Measurements from ENCODE around the gene CABP4. TPM values are rescaled to one million over a fixed set of nuclear protein-coding genes. Genes with fewer than 3 reads are reported as not detected.

The CABP4 gene
- total RNA-seq, 1 experiment from 2014 or later = not detected

- DNase-seq (ENCODE audit: low read depth, low spot score) = no peak
- Histone ChIP-seq H3K9me3 (ENCODE audit: control insufficient read depth in 1 of 2, insufficient read depth in 1 of 2, low read depth in 1 of 2, low read length in 2 of 2) (no peaks in the 10 kb centered on the region), H3K4me3 (replicated peaks in 1 of 2; ENCODE audit: low read depth in 1 of 2, low read length in 2 of 2) (no peak overlapping the region), H4K20me1 (ENCODE audit: insufficient read depth) (no peaks in the 10 kb centered on the region), H3K79me2 (ENCODE audit: insufficient read depth, low read length) (peaks cover 9% of the 10 kb centered on the region), H3K9me2 (ENCODE audit: insufficient read depth) (no peaks in the 10 kb centered on the region), H3K36me3 (ENCODE audit: control insufficient read depth in 1 of 2, insufficient read depth in 2 of 2, low read length in 2 of 2) (peaks cover 10 to 13% of the 10 kb centered on the region in 2 experiments), H3K27me3 (ENCODE audit: insufficient read depth, low read length) (no peaks in the 10 kb centered on the region), H3K4me1 (ENCODE audit: control insufficient read depth in 1 of 2, insufficient read depth in 2 of 2, low read length in 2 of 2) (peaks cover 3 to 4% of the 10 kb centered on the region in 2 experiments), H3K27ac (ENCODE audit: low read depth, low read length) (no peak overlapping the region), H3K9ac (ENCODE audit: low read length) (no peak overlapping the region), H3K4me2 (ENCODE audit: low read length) (no peak overlapping the region), H2AFZ (ENCODE audit: low read depth, low read length, poor library complexity, severe bottlenecking) (no peak overlapping the region)
- ChIA-PET RAD21 (ENCODE audit: low non-redundant PET in 1 of 2, low total read pairs in 2 of 2, uncharacterized antibody in 2 of 2, unreplicated experiment in 2 of 2) (no interaction called here), POLR2A (no interaction called here), CTCF (no interaction called here)
- TF ChIP-seq, protein P1, sequence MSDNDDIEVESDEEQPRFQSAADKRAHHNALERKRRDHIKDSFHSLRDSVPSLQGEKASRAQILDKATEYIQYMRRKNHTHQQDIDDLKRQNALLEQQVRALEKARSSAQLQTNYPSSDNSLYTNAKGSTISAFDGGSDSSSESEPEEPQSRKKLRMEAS (IDR thresholded peaks at IDR 0.05) = no peak
- TF ChIP-seq EZH2 (IDR thresholded peaks at IDR 0.05) (no peak), ELF1 (IDR thresholded peaks at IDR 0.05; ENCODE audit: borderline replicate concordance, low read depth) (no peak), SIN3A (IDR thresholded peaks at IDR 0.05; ENCODE audit: low read depth) (no peak), EZH2phosphoT487 (IDR thresholded peaks at IDR 0.05; ENCODE audit: borderline replicate concordance) (no peak), EGR1 (IDR thresholded peaks at IDR 0.05; ENCODE audit: low read depth) (no peak), POLR2AphosphoS5 (IDR thresholded peaks at IDR 0.05; ENCODE audit: low read depth, low read length) (no peak), SP1 (IDR thresholded peaks at IDR 0.05; ENCODE audit: low read depth) (no peak), ZFX (IDR thresholded peaks at IDR 0.05) (no peak), ZNF274 (IDR thresholded peaks at IDR 0.05; ENCODE audit: low read depth, low read length) (no peak), CBX3 (IDR thresholded peaks at IDR 0.05; ENCODE audit: low read depth) (no peak), ATF3 (IDR thresholded peaks at IDR 0.05) (no peak), SRF (IDR thresholded peaks at IDR 0.05; ENCODE audit: low read depth) (no peak), CEBPB (IDR thresholded peaks at IDR 0.05; ENCODE audit: low read depth) (no peak)
- TF ChIP-seq, protein P2, sequence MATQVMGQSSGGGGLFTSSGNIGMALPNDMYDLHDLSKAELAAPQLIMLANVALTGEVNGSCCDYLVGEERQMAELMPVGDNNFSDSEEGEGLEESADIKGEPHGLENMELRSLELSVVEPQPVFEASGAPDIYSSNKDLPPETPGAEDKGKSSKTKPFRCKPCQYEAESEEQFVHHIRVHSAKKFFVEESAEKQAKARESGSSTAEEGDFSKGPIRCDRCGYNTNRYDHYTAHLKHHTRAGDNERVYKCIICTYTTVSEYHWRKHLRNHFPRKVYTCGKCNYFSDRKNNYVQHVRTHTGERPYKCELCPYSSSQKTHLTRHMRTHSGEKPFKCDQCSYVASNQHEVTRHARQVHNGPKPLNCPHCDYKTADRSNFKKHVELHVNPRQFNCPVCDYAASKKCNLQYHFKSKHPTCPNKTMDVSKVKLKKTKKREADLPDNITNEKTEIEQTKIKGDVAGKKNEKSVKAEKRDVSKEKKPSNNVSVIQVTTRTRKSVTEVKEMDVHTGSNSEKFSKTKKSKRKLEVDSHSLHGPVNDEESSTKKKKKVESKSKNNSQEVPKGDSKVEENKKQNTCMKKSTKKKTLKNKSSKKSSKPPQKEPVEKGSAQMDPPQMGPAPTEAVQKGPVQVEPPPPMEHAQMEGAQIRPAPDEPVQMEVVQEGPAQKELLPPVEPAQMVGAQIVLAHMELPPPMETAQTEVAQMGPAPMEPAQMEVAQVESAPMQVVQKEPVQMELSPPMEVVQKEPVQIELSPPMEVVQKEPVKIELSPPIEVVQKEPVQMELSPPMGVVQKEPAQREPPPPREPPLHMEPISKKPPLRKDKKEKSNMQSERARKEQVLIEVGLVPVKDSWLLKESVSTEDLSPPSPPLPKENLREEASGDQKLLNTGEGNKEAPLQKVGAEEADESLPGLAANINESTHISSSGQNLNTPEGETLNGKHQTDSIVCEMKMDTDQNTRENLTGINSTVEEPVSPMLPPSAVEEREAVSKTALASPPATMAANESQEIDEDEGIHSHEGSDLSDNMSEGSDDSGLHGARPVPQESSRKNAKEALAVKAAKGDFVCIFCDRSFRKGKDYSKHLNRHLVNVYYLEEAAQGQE (IDR thresholded peaks at IDR 0.05; ENCODE audit: low read depth) = no peak
- TF ChIP-seq, protein P3, sequence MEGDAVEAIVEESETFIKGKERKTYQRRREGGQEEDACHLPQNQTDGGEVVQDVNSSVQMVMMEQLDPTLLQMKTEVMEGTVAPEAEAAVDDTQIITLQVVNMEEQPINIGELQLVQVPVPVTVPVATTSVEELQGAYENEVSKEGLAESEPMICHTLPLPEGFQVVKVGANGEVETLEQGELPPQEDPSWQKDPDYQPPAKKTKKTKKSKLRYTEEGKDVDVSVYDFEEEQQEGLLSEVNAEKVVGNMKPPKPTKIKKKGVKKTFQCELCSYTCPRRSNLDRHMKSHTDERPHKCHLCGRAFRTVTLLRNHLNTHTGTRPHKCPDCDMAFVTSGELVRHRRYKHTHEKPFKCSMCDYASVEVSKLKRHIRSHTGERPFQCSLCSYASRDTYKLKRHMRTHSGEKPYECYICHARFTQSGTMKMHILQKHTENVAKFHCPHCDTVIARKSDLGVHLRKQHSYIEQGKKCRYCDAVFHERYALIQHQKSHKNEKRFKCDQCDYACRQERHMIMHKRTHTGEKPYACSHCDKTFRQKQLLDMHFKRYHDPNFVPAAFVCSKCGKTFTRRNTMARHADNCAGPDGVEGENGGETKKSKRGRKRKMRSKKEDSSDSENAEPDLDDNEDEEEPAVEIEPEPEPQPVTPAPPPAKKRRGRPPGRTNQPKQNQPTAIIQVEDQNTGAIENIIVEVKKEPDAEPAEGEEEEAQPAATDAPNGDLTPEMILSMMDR (IDR thresholded peaks at IDR 0.05 in 2 of 3, conservative IDR thresholded peaks at IDR 0.05 in 1 of 3; ENCODE audit: borderline replicate concordance in 1 of 3, insufficient read depth in 1 of 3, low read depth in 2 of 3, low read length in 2 of 3) = no peak
- no TSS peak for BruUV-seq (replicated peaks)
- ATAC-seq = no peak
- intact Hi-C loops (cut with micrococcal nuclease) = no loop called here
Observed at GRCh38 chr11:67498544-67498972, 43.4 kb downstream of the CABP4 start.

Measured in HCT116 (cell line).